NCI-H146 (cell line): ENCODE results near the gene METTL2B.
"Not testable (repeated sequence)": the region's sequence is repeated elsewhere in the genome, so short reads cannot be mapped to it uniquely, and the experiment has no call there.

Experiments
- DNase-seq: peaks from one replicate; lab custom pipeline; 2025; lab: John Stamatoyannopoulos, UW

The METTL2B gene

DNA sequence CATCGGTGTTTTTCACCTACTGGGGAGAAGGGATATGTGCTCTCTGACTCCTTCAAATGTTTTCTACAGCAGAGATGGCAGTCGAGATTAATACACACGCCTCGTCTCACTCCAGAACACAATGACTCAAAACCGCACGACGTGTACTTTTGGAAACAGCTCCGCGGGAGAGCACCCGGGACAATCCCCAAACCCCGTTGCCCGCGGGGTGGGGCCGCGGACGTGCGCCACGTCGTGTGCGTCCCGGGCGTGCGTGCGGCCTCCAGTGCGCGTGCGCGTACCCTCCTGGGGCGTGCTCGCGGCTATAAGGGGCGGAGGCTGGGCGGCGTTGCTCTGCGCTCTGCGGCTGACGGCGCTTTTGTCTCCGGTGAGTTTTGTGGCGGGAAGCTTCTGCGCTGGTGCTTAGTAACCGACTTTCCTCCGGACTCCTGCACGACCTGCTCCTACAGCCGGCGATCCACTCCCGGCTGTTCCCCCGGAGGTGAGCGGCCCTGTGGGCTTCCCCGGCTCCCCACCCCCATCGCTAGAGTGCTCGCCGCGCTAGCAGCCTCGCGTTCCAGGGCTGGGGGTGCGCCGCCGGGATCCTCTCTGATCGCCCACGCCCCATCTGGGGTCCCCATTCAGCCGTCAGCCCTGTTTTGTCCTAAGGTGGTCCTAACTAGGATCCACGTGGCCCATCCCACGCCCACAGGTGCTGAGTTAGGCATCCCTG, 20.8 kb upstream of the METTL2B start, which contains the start of gene HILPDA:
HILPDA (plus strand) TSS at position 336 of the 712 bp plus-strand sequence. CDS start 1,391 bp downstream, outside the sequence.
- DNase-seq, result peak; percentile 93

DNA sequence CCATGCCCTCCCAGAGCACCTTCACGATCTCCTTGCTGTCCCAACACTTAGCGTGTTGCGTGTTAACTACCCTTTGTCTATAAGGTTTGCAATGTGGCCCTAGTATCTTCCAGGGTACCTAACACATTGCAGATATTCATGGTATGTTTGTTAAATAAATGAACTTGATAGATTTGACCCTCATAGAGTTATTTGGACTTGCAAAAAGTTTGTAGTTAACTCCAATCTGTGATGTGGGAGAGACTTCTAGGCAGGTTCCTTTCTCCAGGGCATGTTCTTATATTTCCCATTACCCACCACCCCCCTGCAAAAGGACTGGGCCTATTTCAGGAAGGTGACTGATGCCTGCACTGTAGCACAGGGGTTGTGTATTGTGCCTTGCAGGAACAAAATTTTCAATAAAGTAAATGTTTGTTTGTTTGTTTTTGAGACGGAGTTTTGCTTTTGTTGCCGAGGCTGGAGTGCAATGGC, 20.3 kb upstream of the METTL2B start:
- DNase-seq, result no peak

DNA sequence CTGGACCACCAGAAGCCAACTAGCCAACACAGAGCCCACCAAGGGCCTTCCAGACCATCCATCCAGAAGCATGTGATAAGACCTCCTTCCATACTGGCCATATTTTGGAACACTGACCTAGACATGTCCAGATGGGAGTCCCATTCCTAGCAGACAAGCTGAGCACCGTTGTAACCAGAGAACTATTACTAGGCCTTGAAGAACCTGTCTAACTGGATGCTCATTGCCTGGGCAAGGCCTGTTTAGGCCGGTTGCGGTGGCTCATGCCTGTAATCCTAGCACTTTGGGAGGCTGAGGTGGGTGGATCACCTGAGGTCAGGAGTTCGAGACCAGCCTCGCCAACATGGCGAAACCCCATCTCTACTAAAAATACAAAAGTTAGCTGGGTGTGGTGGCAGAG, 19.2 kb upstream of the METTL2B start:
- DNase-seq, result not testable (repeated sequence)

DNA sequence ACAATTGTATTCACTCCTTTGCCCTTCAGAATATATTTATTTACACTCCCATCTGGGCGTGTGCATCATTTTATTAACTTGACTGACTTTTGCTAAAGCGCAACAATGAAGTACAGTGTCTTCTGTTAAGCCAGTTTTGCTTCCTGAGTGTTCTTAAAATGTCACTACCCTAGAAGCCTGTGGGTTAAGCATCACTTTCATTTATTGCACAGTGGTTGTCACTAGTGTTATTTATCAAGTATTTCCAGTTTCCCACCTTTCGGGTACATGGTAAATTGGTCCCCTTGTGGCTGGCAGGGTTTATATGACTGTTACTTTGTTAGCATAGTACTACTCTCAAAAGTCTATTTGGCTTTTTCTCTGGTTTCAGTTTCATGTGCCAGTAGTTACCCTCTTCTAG, 17.6 kb upstream of the METTL2B start:
- no peak for DNase-seq

DNA sequence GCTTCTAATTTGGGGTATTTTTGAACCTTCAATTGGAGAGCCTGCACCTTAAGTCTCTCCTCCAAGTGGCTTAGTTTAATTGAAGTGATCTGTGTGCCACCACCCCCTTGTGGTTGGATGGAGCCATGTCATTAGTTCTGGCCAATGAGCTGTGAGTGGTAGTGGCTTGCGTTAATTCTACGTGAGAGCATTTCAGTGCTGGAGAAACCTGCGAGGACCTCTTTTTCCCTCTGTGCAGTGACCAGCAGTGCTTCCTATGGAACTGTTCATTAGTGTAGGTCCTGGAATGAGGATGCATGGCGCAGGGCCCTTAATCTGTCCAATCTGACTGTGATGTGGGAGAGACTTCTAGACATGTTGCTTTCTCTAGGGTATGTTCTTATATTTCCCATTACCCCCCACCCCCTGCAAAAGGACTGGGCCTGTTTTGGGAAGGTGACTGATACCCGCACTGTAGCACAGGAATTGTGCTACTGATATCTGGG, 17.1 kb upstream of the METTL2B start:
- DNase-seq, result peak; percentile 60

DNA sequence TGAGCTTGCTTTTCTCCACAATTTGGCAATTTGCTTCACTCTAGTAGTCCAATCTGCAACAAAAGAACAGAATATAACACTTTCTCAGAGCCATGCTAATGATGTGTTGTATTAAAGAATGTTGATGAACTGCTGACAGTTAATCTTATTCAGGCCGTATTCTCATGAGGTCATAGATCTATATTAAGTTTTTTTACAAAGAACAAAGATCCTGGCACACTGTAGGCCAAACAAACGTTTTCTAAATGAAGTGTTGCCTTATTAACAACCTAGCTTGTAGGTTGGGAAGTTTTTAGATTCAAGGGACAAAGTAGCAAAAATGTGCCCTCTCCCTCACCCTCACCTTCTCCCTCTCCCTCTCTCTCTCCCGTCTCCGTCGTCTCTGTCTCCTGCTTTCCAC, 14.1 kb upstream of the METTL2B start:
- no peak for DNase-seq

DNA sequence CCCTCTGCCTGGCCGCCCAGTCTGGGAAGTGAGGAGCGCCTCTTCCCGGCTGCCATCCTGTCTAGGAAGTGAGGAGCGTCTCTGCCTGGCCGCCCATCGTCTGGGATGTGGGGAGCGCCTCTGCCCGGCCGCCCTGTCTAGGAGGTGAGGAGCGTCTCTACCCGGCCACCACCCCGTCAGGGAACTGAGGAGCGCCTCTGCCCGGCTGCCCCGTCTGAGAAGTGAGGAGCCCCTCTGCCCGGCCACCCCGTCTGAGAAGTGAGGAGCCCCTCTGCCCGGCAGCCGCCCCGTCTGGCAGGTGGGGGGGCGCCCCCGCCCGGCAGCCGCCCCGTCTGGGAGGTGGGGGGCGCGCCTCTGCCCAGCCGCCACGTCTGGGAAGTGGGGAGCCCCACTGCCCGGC, 13.2 kb upstream of the METTL2B start:
- not testable (repeated sequence) for DNase-seq

DNA sequence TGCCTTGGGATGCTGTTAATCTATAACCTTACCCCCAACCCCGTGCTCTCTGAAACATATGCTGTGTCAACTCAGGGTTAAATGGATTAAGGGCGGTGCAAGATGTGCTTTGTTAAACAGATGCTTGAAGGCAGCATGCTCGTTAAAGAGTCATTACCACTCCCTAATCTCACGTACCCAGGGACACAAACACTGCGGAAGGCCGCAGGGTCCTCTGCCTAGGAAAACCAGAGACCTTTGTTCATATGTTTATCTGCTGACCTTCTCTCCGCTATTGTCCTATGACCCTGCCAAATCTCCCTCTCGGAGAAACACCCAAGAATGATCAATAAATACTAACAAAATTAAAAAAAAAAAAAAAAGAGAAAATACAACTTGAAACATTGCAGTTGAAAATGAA, 12.6 kb upstream of the METTL2B start:
- not testable (repeated sequence) for DNase-seq

DNA sequence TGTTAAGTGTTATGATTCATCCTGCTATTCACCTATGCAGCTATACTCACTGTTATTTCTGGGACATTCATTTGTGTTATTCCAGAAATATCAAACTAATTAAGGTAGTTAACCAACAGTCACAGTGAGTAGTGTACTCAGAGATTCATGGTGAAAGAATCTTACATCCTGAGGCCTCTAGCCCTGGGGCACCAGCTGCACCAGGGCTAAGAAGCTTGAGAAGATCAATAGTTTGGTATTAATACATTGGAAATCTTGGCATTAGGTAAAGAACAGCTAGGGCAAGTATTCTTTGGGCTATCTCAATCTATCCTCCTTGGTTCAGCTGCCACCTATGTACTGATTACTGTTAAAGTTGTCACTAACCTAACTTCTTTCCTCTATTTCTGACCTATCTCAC, 9.7 kb upstream of the METTL2B start:
- DNase-seq, result not testable (repeated sequence)

DNA sequence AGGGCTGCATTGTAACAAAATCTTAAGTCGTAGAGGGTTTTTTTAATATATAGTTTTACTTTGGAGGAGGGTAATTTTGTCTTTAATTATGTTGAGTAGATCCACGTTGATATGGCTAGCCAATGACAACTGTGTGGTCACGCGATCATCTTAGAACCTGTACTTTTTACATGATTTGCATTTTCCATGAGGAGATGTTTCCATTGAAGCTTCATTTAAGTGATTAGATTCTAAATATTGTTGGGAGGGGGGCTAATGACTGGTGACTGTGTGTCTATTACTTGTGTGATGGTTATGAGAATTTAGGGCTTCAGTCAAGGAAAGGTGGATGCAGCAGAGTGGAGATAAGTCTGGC, 765 bp downstream of the METTL2B start:
- DNase-seq, result not testable (repeated sequence)

DNA sequence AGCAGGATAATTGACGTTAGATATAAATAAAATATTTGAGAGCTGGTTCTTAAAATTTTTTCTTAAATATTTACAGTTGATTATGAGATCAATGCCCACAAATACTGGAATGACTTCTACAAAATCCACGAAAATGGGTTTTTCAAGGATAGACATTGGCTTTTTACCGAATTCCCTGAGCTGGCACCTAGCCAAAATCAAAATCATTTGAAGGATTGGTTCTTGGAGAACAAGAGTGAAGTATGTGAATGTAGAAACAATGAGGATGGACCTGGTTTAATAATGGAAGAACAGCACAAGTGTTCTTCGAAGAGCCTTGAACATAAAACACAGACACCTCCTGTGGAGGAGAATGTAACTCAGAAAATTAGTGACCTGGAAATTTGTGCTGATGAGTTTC, 2.5 kb downstream of the METTL2B start:
- DNase-seq, result not testable (repeated sequence)

DNA sequence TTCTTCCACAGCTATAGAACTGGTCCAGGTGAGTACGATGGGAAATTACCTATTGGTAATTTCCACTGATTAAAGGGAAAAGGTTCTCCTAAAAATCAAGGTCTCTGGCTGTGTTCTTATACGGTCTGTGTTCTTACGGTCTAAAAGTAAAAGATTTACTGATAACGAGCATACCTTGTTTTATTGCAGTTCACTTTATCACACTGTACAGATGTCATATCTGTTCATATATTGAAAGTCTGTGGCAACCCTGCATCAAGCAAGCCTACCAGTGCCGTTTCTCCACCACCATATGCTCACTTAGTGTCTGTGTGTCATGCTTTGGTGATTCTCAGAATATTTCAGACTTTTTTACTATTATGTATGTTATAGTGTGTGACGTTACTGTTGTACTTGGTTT, 11.6 kb downstream of the METTL2B start:
- DNase-seq, result not testable (repeated sequence)

DNA sequence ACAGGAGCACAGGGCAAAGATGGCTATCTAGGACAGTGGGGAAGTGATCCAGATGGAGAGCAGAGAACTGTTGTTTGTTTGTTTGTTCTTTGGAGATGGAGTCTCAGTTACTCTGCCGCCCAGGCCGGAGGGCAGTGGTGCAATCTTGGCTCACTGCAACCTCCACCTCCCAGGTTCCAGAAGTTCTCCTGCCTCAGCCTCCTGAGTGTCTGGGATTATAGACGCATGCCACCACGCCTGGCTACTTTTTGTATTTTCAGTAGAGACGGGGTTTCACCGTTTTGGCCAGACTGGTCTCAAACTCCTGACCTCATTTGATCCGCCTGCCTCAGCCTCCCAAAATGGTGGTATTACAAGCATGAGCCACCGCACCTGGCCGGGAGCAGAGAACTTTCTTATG, 20.9 kb downstream of the METTL2B start:
- no peak for DNase-seq

DNA sequence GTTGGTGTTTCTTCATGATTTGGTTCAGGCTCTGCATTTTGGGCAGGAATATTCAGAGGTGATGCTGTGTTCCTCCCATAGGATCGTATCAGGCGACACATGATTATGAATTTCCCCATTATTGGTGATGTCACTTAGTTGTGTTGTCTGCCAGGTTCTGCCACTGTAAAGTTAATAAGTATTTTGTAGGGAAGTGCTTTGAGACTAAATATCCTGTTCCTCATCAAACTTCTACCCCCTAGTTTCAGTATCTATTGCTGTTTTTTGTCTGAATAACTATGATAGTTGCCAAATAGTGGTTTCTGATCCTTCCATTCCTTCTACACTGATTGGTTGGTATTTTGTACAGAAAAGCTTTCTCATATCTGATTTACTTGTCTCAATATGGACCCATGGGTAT, 28.9 kb downstream of the METTL2B start:
- not testable (repeated sequence) for DNase-seq

DNA sequence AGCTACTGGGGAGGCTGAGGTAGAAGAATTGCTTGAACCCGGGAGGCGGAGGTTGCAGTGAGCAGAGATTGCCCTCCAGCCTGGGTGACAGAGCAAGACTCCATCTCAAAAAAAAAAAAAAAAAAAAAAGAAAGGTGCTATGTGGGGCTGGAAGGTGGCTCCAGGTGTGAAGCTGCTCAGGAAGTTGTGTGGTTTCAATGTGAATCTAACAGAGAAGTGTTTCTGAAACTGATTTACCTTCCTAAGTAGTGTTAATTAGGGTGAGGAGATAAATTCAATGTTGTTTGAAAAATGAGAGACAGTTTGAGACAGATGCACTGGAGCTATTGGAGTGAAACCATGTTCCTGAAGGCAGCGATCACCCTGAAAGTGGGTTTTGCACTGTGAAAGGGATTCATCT, 30.3 kb downstream of the METTL2B start:
- DNase-seq, result not testable (repeated sequence)

DNA sequence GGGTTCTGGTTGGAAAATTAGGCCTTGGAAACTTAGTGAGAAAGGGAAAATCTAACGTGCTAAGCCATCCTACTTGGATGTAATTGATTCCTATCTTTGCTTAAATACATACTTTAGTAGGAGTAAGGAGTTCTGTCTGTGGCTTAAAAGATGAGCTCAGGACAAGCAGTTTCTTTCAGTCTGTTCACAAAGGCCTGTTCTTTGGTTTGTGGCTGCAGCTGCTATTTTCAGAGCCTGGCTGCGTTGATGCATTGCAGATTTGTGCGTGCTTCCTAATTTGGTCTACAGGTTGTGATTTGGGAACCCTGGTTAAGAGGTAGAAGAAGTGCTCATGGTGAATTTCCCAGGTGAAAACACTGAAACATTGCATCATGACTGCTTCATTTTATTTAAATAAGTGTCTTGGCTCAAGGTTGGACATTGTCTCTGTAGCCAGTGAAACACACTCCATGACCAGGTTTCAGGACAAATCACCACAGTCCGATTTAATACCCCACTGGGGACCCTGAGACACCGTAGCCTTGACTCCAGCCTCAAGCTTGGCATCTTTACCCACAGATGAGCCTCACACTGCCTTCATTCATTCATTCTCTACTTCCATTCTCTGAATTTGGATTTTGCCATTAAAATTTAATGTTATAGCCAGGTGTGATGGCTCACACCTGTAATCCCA, 30.9 kb downstream of the METTL2B start:
- DNase-seq, result not testable (repeated sequence)

DNA sequence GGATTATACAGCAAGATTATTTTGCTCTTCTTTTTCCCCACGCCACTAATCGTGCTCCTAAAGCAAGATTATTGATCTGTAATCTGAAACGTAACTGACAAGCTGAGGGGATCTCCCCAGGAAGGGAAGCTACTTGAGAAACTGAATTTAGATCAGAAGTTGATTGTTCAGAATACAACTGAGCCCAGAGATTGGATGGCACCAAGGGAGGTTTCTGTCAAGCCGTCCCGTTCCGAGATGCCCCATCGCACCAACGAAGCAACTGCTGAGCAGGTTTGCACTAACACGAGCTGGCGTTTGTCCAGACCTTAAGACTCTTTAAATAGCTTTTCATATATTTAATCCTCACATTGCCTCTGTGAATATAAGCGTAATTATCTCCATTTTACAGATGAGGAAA, 35.1 kb downstream of the METTL2B start:
- not testable (repeated sequence) for DNase-seq

DNA sequence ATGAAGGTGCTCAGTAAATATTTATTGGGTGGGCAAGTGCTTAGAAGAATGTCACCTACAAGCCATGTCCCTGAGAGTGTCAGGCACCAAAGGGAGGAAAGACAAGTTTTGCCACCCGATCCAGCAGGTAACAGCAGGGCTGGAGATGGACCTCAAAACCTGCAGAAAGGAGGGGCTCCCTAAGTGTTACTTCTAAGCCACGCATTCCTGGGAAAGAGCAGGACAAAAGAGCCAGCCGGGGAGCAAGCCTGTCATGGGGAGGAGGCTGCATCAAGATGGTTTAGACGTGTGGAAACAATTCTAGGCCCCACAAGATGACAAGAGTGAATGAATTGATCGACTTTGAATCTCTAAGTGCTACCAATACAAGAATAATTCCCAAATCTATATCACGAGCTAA, 38.7 kb downstream of the METTL2B start:
- not testable (repeated sequence) for DNase-seq

DNA sequence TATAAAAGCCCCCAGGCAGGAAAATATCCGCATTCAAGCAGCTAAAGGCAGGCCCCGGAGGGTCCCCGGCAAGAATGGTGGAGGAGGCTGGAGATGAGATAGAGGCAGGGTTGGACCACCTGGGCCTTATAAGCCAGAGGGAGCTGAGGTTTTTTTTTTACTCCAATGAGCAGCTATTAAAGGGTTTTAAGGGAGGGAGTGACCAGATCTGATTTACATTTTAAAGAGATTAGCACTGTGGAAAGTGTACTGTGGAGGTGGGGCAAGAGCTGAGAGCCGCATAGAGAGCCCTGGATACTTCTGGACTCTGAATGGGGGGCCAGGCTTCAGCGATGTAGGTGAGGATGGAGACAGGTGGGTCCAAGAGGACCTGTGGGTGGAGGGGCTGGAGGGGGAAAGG, 40.5 kb downstream of the METTL2B start:
- not testable (repeated sequence) for DNase-seq

DNA sequence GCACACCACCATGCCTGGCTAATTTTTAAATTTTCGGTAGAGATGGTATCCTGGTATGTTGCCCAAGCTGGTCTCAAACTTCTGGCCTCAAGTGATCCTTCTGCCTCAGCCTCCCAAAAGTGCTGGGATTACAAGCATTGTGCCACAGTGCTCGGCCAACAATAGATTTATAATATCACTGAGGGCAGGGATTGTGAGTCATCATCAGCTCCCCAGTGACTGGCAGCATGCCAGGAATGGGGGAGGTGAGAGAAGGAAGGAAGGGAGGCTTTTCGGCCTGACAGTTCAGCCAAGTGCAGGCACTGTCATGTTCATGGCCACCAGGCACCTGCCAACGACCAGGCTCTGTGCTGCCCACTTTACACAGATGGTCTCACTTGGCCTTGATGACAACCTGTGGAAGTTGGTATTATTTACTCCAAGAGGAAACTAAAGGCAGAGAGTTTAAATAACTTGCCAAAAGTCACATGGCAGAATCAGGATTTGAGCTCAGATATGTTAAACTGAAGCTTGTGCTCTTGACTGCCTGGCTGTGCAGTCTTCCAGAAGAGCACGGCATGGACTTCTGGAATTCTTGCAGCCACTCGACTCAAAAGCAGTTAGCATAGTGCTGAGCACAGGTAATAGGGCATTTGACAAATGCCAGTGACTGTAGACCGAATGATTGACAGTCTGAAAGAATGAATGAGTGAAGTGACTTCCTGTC, 46.8 kb downstream of the METTL2B start:
- peak; percentile 56 for DNase-seq

DNA sequence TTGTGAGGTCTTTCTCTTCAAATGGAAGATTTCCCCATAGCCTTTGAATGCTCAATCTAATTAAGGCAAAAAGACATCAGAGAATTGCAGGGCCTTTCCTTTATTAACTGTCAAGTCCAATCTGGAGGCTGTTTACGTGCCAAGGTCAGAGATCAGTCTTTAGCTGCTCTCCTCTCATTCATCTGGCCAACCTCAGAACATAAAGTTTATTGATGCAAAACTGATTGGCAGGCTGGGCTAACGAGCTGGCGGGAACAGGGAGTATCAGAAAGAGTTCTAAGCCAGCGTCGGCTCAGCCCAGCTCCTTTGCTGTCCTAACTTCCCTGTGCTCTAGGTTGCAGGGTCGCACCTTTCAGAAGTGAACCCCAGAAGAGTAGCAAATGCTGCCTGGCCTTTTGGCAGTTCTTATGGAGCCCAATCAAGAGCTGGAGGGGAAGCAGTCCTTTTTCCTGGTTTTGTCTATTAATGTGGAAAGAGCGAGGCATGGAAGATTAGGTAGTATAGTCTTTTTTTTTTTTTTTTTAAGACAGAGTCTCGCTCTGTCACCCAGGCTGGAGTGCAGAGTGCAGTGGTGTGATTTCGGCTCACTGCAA, 47.5 kb downstream of the METTL2B start:
- not testable (repeated sequence) for DNase-seq

DNA sequence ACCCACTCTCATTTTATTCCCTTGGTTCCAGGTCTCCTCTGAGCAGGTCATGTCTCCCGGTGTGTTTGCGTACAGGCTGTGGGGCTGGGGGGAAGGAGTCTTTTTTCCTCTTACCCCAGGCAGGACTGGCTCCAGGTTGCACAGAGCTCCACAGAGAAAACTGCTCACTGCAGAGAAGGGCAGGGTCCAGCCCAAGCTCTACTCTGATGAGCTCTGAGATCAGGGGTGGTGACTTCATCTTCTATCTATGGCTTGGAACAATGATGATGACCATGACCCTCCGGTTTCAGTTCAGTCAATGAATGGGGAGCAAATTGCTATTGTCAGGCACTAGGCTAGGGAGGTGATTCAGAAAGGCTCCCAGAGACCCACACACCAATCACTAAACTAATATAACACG, 49.0 kb downstream of the METTL2B start:
- DNase-seq, result peak; percentile 62
